Measurements from ENCODE around the gene C11orf98.
"Not testable (repeated sequence)": the region's sequence is repeated elsewhere in the genome, so short reads cannot be mapped to it uniquely, and the experiment has no call there.

Gene C11orf98

GRCh38 chr11:62648967-62649364 lies 16.0 kb downstream of the C11orf98 start:
- DNase-seq: no peak

GRCh38 chr11:62648185-62648966 lies 16.6 kb downstream of the C11orf98 start:
- DNase-seq: no peak

GRCh38 chr11:62647609-62648005 lies 17.4 kb downstream of the C11orf98 start:
- no peak for DNase-seq

- DNase-seq: no peak
Observed at GRCh38 chr11:62646825-62647608, 18.0 kb downstream of the C11orf98 start.

GRCh38 chr11:62645946-62646824 lies 18.8 kb downstream of the C11orf98 start, which contains the start of gene GANAB:
Gene GANAB, minus strand, starts transcription at chr11:62646613. Its CDS starts 14 bp downstream, at chr11:62646599.
- peak; percentile 99 for DNase-seq

DNA sequence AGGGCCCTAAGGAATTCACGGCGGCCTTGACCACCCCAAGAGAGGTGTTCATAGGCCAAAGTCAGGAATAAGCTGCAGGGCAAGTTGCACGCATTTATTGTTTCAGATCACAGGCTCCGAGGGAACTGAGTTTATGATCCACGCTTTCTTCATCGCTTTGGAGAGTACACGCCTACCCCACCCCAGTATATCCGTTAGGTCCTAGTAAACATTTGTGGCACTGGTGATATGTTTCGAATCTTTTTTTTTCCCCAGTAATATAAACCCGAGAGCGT lies 19.4 kb downstream of the C11orf98 start:
- DNase-seq: no peak

GRCh38 chr11:62644220-62644619 lies 20.8 kb downstream of the C11orf98 start:
- DNase-seq: no peak

GRCh38 chr11:62632492-62632891 lies 32.5 kb downstream of the C11orf98 start:
- no peak for DNase-seq

DNA sequence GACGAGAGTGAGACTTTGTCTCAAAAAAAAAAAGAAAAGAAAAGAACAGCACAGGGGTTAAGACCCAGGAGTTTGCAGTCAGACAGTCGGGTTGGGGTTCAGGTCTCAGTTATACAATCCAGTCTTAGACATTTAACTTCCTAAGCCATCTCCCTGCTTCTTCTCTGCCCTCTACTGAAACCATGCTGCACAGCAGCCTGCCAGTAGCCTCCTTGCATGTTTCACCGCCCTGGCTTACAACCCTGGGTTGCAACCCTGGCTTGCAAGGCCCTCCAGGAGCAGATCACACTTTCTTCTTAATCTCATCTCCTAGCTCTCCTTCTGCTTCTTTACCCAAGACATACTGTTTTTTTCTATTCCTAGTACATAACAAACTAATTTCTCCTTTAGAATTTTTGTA lies 37.3 kb downstream of the C11orf98 start:
- DNase-seq: no peak

DNA sequence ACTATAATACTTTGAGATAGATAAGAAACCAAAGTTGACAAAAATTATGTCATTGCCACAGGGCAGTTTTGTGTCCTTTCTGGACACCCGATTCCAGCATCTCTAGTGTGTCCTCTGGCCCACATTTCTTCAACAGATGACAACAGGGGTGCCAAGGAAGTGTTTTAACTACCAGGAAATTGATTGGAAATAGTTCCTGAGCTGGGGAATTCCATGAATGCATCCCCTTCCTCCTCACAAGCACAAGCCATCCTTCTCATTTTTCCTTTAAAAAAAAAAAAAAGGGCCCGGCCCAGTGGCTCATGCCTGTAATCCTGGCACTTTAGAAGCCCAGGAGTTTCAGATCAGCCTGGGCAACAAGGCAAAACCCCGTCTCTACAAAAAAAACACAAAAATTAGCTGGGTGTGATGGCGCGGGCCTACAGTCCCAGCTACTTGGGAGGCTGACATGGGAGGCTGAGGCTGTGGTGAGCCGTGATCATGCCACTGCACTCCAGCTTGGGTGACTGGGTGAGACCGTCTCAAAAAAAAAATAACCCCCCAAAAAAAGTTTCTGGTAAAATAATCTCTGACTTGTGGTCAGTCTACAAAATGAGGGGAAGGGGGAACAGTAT lies 42.4 kb downstream of the C11orf98 start:
- DNase-seq: no peak

DNA sequence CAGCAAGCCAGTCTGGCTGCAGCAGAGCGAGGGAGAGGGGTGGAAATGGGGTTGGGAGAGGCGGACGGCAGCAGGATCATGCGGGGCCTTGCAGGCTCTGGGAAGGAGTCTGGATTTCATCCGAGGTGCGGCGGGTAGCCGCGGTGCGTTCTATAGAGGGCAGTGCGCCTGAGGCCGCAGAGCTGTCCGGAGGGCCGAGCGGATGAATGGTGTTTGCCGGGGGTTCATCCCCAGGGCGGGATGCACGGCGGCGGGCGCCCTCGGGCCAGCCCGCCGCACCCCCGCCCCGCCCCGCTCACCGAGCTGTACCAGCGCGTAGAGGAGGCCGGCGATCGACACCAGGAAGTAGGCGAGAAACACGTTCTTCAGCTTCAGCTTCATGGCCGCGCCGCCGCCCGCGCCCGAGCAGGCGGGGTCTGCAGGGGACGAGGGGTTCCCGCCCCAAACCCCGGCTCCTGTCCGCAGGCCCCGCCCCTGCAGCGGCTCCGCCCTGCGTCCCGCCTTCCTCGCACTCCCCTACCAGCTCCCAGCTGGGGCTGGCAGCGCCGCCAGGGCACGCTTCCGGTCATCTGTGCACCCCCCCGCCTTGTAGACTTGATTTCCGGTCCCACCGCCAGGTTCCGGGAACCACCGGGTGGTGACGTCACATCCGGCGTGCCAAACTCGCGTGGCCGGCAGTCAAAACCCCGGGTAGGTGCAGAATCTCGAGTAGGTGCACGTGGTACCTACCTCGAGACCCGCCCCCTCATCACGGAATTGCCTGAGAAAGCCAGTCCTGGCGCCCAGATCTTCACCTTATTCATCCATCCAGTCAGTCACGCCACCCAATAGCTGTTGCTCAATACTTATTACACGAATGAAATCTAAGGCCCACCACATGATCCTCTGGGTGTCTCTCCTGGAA lies 43.2 kb downstream of the C11orf98 start, which contains the start of gene B3GAT3:
B3GAT3 (minus strand) TSS at position 420 of the 904 bp plus-strand sequence; CDS start at position 381, 39 bp downstream.
- DNase-seq: peak; percentile 95

DNA sequence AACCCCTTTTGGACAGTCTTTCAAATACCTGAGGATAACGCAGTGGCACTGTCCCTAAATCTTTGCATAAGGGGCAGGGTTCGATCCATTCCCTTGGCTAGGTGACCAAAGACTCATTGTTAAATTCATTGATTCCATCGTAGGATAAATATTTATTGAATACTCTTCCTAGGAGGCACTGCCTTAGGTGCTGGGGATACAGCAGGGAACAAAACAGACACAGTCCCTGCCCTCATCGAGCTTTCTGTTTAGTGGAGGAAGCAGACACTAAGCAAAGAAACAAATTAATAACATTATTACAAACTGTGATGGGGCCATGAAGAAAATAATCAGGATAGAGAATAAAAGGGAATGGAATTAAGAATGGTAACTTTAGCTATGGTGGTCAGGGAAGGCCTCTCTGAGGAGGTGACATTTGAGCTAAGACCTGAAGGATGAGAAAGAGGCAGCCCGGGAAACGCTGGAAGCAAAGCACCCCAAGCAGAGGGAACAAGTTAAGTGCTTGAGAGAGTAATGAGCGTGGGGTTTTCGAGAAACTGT lies 43.9 kb downstream of the C11orf98 start:
- DNase-seq: no peak

GRCh38 chr11:62616957-62617356 lies 48.1 kb downstream of the C11orf98 start:
- not testable (repeated sequence) for DNase-seq

- DNase-seq: no peak
Observed at GRCh38 chr11:62615521-62615920, 49.5 kb downstream of the C11orf98 start.

DNA sequence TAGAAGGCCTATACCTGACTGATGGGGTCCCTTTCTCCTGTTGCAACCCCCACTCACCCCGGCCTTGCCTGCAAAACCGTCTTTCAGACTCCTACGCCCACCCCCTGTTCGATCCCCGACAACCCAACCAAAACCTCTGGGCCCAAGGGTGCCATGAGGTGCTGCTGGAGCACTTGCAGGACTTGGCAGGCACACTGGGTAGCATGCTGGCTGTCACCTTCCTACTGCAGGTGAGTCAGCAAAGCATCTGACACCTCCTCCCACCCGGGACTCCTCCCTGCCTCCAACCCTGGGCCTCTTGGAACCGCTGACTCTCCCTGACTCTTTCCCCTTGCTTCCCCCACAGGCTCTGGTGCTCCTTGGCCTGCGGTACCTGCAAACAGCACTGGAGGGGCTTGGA lies 50.7 kb downstream of the C11orf98 start:
- DNase-seq: no peak

DNA sequence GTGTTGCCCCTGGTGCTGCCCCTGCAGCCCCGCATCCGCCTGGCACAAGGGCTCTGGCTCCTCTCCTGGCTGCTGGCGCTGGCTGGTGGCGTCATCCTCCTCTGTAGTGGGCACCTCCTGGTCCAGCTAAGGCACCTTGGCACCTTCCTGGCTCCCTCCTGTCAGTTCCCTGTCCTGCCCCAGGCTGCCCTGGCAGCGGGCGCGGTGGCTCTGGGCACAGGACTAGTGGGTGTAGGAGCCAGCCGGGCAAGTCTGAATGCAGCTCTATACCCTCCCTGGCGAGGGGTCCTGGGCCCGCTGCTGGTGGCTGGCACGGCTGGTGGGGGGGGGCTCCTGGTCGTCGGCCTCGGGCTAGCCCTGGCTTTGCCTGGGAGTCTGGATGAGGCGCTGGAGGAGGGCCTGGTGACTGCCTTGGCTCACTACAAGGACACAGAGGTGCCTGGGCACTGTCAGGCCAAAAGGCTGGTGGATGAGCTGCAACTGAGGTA lies 51.7 kb downstream of the C11orf98 start:
- no peak for DNase-seq
